Parathyroid adenoma (tissue), 2 donors: ENCODE measurements around the gene BRAT1.

Source experiments
- H2AFZ ChIP-seq: fragments of 300-600 bp; sonication (generic); one replicate; pipeline ENCODE4 v1.7.0; 2017; ENCODE audit warnings: antibody characterized with exemption, mild to moderate bottlenecking
- H3K27ac ChIP-seq: fragments of 300-600 bp; sonication (generic); one replicate; pipeline ENCODE4 v1.7.0; 2017
- H3K27me3 ChIP-seq: fragments of 300-600 bp; sonication (generic); one replicate; pipeline ENCODE4 v1.7.0; 2017; ENCODE audit warnings: low read length; ENCODE audit not compliant: control insufficient read depth, insufficient read depth
- H3K36me3 ChIP-seq: fragments of 300-600 bp; sonication (generic); one replicate; pipeline ENCODE4 v1.7.0; 2017; ENCODE audit warnings: low read length; ENCODE audit not compliant: control insufficient read depth, insufficient read depth
- H3K4me1 ChIP-seq: fragments of 300-600 bp; sonication (generic); one replicate; pipeline ENCODE4 v1.7.0; 2017; ENCODE audit warnings: control low read depth
- H3K4me2 ChIP-seq: fragments of 300-600 bp; sonication (generic); one replicate; pipeline ENCODE4 v1.7.0; 2017; ENCODE audit warnings: low read length
- H3K4me3 ChIP-seq: fragments of 300-600 bp; sonication (generic); one replicate; pipeline ENCODE4 v1.7.0; 2017; ENCODE audit warnings: low read depth, low read length
- H3K79me2 ChIP-seq: fragments of 300-600 bp; sonication (generic); one replicate; pipeline ENCODE4 v1.7.0; 2017; ENCODE audit warnings: control low read depth
- H3K9ac ChIP-seq: fragments of 300-600 bp; sonication (generic); one replicate; pipeline ENCODE4 v1.7.0; 2017; ENCODE audit warnings: mild to moderate bottlenecking
- H3K9me3 ChIP-seq: fragments of 300-600 bp; sonication (generic); one replicate; pipeline ENCODE4 v1.7.0; 2017; ENCODE audit warnings: low read length; ENCODE audit not compliant: control insufficient read depth
- TF ChIP-seq, protein P1 (sequence below): fragments of 300-600 bp; sonication (generic); IDR thresholded peaks from one replicate; pipeline ENCODE4 v1.7.0; 2017; ENCODE audit warnings: antibody characterized with exemption, mild to moderate bottlenecking
- donor health status: primary hyperparathyroidism.

Gene BRAT1

GRCh38 chr7:2512713-2513112 lies 42.6 kb downstream of the BRAT1 start:
- Histone ChIP-seq H3K27ac (no peak overlapping the region), H3K4me2 (no peak overlapping the region), H3K36me3 (no peaks in the 10 kb centered on the region), H3K9me3 (no peaks in the 10 kb centered on the region), H3K79me2 (no peaks in the 10 kb centered on the region), H3K4me3 (no peak overlapping the region), H3K9ac (no peak overlapping the region), H3K27me3 (no peaks in the 10 kb centered on the region), H3K4me1 (no peaks in the 10 kb centered on the region), H2AFZ (no peak overlapping the region)
- TF ChIP-seq, protein P1, sequence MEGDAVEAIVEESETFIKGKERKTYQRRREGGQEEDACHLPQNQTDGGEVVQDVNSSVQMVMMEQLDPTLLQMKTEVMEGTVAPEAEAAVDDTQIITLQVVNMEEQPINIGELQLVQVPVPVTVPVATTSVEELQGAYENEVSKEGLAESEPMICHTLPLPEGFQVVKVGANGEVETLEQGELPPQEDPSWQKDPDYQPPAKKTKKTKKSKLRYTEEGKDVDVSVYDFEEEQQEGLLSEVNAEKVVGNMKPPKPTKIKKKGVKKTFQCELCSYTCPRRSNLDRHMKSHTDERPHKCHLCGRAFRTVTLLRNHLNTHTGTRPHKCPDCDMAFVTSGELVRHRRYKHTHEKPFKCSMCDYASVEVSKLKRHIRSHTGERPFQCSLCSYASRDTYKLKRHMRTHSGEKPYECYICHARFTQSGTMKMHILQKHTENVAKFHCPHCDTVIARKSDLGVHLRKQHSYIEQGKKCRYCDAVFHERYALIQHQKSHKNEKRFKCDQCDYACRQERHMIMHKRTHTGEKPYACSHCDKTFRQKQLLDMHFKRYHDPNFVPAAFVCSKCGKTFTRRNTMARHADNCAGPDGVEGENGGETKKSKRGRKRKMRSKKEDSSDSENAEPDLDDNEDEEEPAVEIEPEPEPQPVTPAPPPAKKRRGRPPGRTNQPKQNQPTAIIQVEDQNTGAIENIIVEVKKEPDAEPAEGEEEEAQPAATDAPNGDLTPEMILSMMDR: no peak

- Histone ChIP-seq H3K27me3 (no peaks in the 10 kb centered on the region), H3K4me1 (no peaks in the 10 kb centered on the region), H3K9ac (no peak overlapping the region), H3K27ac (no peak overlapping the region), H3K79me2 (no peaks in the 10 kb centered on the region), H3K36me3 (no peaks in the 10 kb centered on the region), H3K4me2 (no peak overlapping the region), H3K4me3 (no peak overlapping the region), H3K9me3 (no peaks in the 10 kb centered on the region), H2AFZ (no peak overlapping the region)
- TF ChIP-seq, protein P1: no peak
Observed at GRCh38 chr7:2512179-2512661, 43.1 kb downstream of the BRAT1 start.

GRCh38 chr7:2511769-2512168 lies 43.6 kb downstream of the BRAT1 start:
- Histone ChIP-seq H3K27ac (no peak overlapping the region), H3K9me3 (no peaks in the 10 kb centered on the region), H3K4me2 (no peak overlapping the region), H3K36me3 (no peaks in the 10 kb centered on the region), H2AFZ (no peak overlapping the region), H3K27me3 (no peaks in the 10 kb centered on the region), H3K79me2 (no peaks in the 10 kb centered on the region), H3K4me3 (no peak overlapping the region), H3K4me1 (no peaks in the 10 kb centered on the region), H3K9ac (no peak overlapping the region)
- TF ChIP-seq, protein P1: no peak

DNA sequence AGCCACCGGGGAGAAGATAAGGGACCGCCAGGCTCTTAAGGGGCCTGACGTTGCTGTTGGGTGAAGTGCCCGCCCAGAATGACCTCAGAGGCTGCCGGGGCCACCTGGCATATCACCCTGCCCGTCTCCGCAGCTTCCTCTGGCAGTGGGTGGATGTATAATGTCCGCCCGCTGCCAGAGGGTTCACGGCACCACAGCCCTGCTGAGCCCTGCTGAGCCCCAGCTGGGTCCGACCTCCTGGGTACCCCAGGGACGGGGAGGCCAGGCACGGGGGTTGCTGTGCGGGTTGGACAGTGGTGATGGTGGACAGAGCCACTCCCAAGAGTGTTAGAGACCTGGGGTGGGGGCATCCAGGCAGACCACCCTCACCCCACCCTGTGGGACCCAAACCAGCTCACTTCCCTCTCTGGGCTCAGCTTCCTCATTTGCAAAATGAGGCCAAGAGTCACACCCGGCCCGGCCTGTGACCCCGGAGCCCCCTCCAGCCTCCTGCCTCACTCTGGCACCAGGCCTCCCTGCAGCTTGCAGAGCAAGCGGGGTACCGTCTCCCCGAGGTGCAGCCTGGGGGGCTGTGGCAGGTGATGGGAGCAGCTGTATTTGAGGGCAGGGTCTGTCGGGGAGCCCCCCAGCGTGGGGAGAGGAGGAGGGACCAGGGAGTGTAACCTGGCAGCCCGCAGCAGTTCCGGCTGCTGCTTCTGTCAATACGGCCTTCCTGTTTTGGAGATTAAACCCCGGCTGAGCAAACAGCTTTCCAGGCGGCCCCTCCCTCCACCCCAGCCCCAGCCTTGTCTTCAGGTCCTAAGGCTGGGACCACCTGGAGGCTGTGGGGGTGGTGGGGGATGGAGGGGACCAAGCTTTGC lies 44.2 kb downstream of the BRAT1 start:
- no peak overlapping the region for H3K9ac ChIP-seq
- no peaks in the 10 kb centered on the region for H3K9me3 ChIP-seq
- H3K4me2 ChIP-seq: no peak overlapping the region
- no peak overlapping the region for H3K4me3 ChIP-seq
- no peaks in the 10 kb centered on the region for H3K36me3 ChIP-seq
- TF ChIP-seq, protein P1: no peak
- H3K79me2 ChIP-seq: no peaks in the 10 kb centered on the region
- no peak overlapping the region for H2AFZ ChIP-seq
- H3K4me1 ChIP-seq: no peaks in the 10 kb centered on the region
- H3K27me3 ChIP-seq: no peaks in the 10 kb centered on the region
- no peak overlapping the region for H3K27ac ChIP-seq
